GM12878 (cell line): ENCODE data around the gene NLGN1. TPM values are rescaled to one million over a fixed set of nuclear protein-coding genes. Genes with fewer than 3 reads are reported as not detected.

Source experiments
- ATAC-seq: fragments of 200-7000 bp; cut with Tn5 transposase; 3 replicates; pipeline ENCODE4 v1.9.1; 2020; ENCODE audit warnings: mild to moderate bottlenecking, moderate library complexity
- BruUV-seq: library from RNA; stranded (reverse); fragments of 400-500 nt; replicated peaks from 2 replicates; lab custom pipeline; 2021; lab: Mats Ljungman, UMichigan
- CTCF ChIA-PET: fragments of 300-600 bp; sonication (Branson Sonifier 250); formaldehyde crosslinking; extraction: SDS; loops from one replicate; lab custom pipeline; 2021; ENCODE audit warnings: inconsistent platforms; lab: Yijun Ruan, JAX
- POLR2A ChIA-PET: fragments of 350-600 bp; formaldehyde crosslinking; extraction: SDS; loops from one replicate; lab custom pipeline; 2021; ENCODE audit warnings: inconsistent platforms; lab: Charles Lee
- RAD21 ChIA-PET: fragments of 300-600 bp; sonication (Branson Sonifier 250); formaldehyde crosslinking; loops from one replicate; lab custom pipeline; 2023; ENCODE audit warnings: antibody characterized with exemption; ENCODE audit not compliant: unreplicated experiment; lab: Charles Lee
- SMC1A ChIA-PET: fragments of 300-600 bp; sonication (Branson Sonifier 250); formaldehyde crosslinking; loops from one replicate; lab custom pipeline; 2023; ENCODE audit not compliant: unreplicated experiment, uncharacterized antibody; lab: Charles Lee
- DNase-seq: peaks from one replicate; pipeline ENCODE4 v3.0.0-alpha.2; 2011; ENCODE audit warnings: low read depth, low spot score
- FAIRE-seq: peaks from 3 replicates; lab custom pipeline; 2011; peaks lifted over from hg19 to GRCh38; lab: Jason Lieb, UNC
- H2AFZ ChIP-seq: 2 replicates; pipeline ENCODE4 v1.6.0; 2011; ENCODE audit warnings: low read depth, low read length, control low read depth; ENCODE audit not compliant: control insufficient read depth
- H3K27ac ChIP-seq: 2 replicates; pipeline ENCODE4 v1.5.1; 2011; ENCODE audit warnings: control low read depth; ENCODE audit not compliant: control insufficient read depth, insufficient read depth
- H3K27me3 ChIP-seq, 2 experiments: replicated peaks in 1 of 2; 2 replicates each; pipeline versions ENCODE4 v1.6.0 to v1.6.1; 2011; ENCODE audit warnings: low read length in 1 of 2; ENCODE audit not compliant: control insufficient read depth in 2 of 2, insufficient read depth in 2 of 2
- H3K36me3 ChIP-seq, 2 experiments: 2 replicates each; pipeline ENCODE4 v1.5.1; 2011; ENCODE audit warnings: low read length in 1 of 2; ENCODE audit not compliant: control insufficient read depth in 2 of 2, insufficient read depth in 2 of 2
- H3K4me1 ChIP-seq: 2 replicates; pipeline ENCODE4 v1.6.1; 2011; ENCODE audit warnings: mild to moderate bottlenecking, low read length, moderate library complexity, mixed read lengths; ENCODE audit not compliant: control insufficient read depth, insufficient read depth
- H3K4me2 ChIP-seq: 2 replicates; pipeline ENCODE4 v1.6.0; 2011; ENCODE audit warnings: control low read depth; ENCODE audit not compliant: control insufficient read depth, insufficient read depth
- H3K4me3 ChIP-seq: fragments of 200-600 bp; sonication (generic); 2 replicates; pipeline ENCODE4 v1.5.1; 2016
- H3K79me2 ChIP-seq: 2 replicates; pipeline ENCODE4 v1.6.0; 2011; ENCODE audit warnings: low read length; ENCODE audit not compliant: control insufficient read depth, insufficient read depth
- H3K9ac ChIP-seq: 2 replicates; pipeline ENCODE4 v1.8.0; 2011; ENCODE audit warnings: low read length, control low read depth, mixed read lengths; ENCODE audit not compliant: control insufficient read depth, insufficient read depth
- H3K9me3 ChIP-seq: replicated peaks from 3 replicates; pipeline ENCODE4 v1.5.1; 2011; ENCODE audit warnings: mild to moderate bottlenecking, low read length; ENCODE audit not compliant: control insufficient read depth, insufficient read depth
- H4K20me1 ChIP-seq: 2 replicates; pipeline ENCODE4 v1.6.0; 2011; ENCODE audit not compliant: control insufficient read depth, insufficient read depth
- ATF3 ChIP-seq: IDR thresholded peaks from 2 replicates; pipeline ENCODE4 v1.6.1; 2011; ENCODE audit warnings: low read depth, mild to moderate bottlenecking, low read length, moderate library complexity, borderline replicate concordance; ENCODE audit errors: extremely low read depth
- ATF7 ChIP-seq: fragments of 450-650 bp; IDR thresholded peaks from 2 replicates; pipeline ENCODE4 v1.6.1; 2016; ENCODE audit warnings: low read depth, mild to moderate bottlenecking
- BCL11A ChIP-seq: IDR thresholded peaks from 2 replicates; pipeline ENCODE4 v1.6.1; 2011; ENCODE audit warnings: low read depth, low read length
- BCLAF1 ChIP-seq: fragments of 450-650 bp; IDR thresholded peaks from 2 replicates; pipeline ENCODE4 v1.6.1; 2017; ENCODE audit warnings: antibody characterized with exemption, mild to moderate bottlenecking, moderate library complexity
- CBX5 ChIP-seq: sonication (generic); IDR thresholded peaks from 2 replicates; pipeline ENCODE4 v1.6.1; 2016; ENCODE audit warnings: low read depth, moderate library complexity, mild to moderate bottlenecking, inconsistent platforms
- CTCF ChIP-seq, 3 experiments: IDR thresholded peaks in 2 of 3; conservative IDR thresholded peaks in 1 of 3; 2 replicates each; pipeline ENCODE4 v1.5.1; 2011; ENCODE audit warnings: low read depth in 3 of 3, low read length in 3 of 3, mild to moderate bottlenecking in 3 of 3, control low read depth in 2 of 3, moderate library complexity in 2 of 3, inconsistent platforms in 1 of 3, mixed read lengths in 1 of 3; ENCODE audit not compliant: control insufficient read depth in 2 of 3, insufficient read depth in 1 of 3; ENCODE audit errors: extremely low read depth in 1 of 3
- EGR1 ChIP-seq, 2 experiments: IDR thresholded peaks; 1 replicate in 1 of 2; 2 replicates in 1 of 2; pipeline ENCODE4 v1.6.1; 2011 to 2012; ENCODE audit warnings: low read depth in 2 of 2, low read length in 2 of 2, borderline replicate concordance in 1 of 2, mild to moderate bottlenecking in 1 of 2, moderate library complexity in 1 of 2
- ESRRA ChIP-seq: IDR thresholded peaks from 2 replicates; pipeline ENCODE4 v1.6.1; 2012; ENCODE audit warnings: mild to moderate bottlenecking, low read length, improper control_type of control experiment
- GABPA ChIP-seq: IDR thresholded peaks from 2 replicates; pipeline ENCODE4 v1.6.1; 2014; ENCODE audit warnings: antibody characterized with exemption, low read depth, mild to moderate bottlenecking, inconsistent platforms
- HCFC1 ChIP-seq: fragments of 150-350 bp; IDR thresholded peaks from 2 replicates; pipeline ENCODE4 v1.6.1; 2014; ENCODE audit warnings: low read length
- HDAC2 ChIP-seq: fragments of 200-600 bp; sonication (generic); IDR thresholded peaks from 2 replicates; pipeline ENCODE4 v1.6.1; 2017
- HDAC6 ChIP-seq: fragments of 200-600 bp; sonication (generic); IDR thresholded peaks from one replicate; pipeline ENCODE4 v1.8.0; 2017; ENCODE audit warnings: antibody characterized with exemption; ENCODE audit not compliant: unreplicated experiment
- IKZF2 ChIP-seq, 2 experiments: fragments of 450-650 bp; IDR thresholded peaks; 2 replicates each; pipeline ENCODE4 v1.6.1; 2017; ENCODE audit warnings: mild to moderate bottlenecking in 2 of 2, moderate library complexity in 2 of 2
- MYB ChIP-seq: fragments of 150-350 bp; IDR thresholded peaks from 2 replicates; pipeline ENCODE4 v1.6.1; 2014; ENCODE audit warnings: mild to moderate bottlenecking, low read depth, low read length, borderline replicate concordance
- NFIC ChIP-seq: IDR thresholded peaks from 2 replicates; pipeline ENCODE4 v1.6.1; 2012; ENCODE audit warnings: low read depth, mild to moderate bottlenecking, inconsistent platforms, low read length, moderate library complexity
- NR2C2 ChIP-seq: IDR thresholded peaks from 2 replicates; pipeline ENCODE4 v1.6.1; 2011; ENCODE audit warnings: borderline replicate concordance, low read depth; ENCODE audit not compliant: control insufficient read depth, insufficient read length
- PML ChIP-seq: IDR thresholded peaks from 2 replicates; pipeline ENCODE4 v1.6.1; 2012; ENCODE audit warnings: low read length, inconsistent platforms
- POLR2AphosphoS2 ChIP-seq: IDR thresholded peaks from 2 replicates; pipeline ENCODE4 v1.6.1; 2011; ENCODE audit warnings: low read depth, mild to moderate bottlenecking, low read length, improper control_type of control experiment, moderate library complexity
- POLR2AphosphoS5 ChIP-seq: IDR thresholded peaks from 2 replicates; pipeline ENCODE4 v1.6.1; 2011; ENCODE audit warnings: mild to moderate bottlenecking, low read length, inconsistent platforms
- ZNF622 ChIP-seq: fragments of 450-650 bp; IDR thresholded peaks from 2 replicates; pipeline ENCODE4 v1.6.1; 2017; ENCODE audit warnings: mild to moderate bottlenecking, inconsistent platforms
- ZSCAN29 ChIP-seq: fragments of 450-650 bp; IDR thresholded peaks from 2 replicates; pipeline ENCODE4 v1.6.1; 2017; ENCODE audit warnings: mild to moderate bottlenecking, moderate library complexity
- WGBS: methylation state at CpG from one replicate; pipeline ENCODE4 v1.1.6; 2016; ENCODE audit warnings: low lambda C conversion rate; ENCODE audit not compliant: insufficient replicate concordance, insufficient coverage; ENCODE audit errors: missing lambda C conversion rate; 5-methylcytosine and 5-hydroxymethylcytosine counted together
- in situ Hi-C: fragments of 300-500 bp; cut with MboI; formaldehyde crosslinking; loops from 9 replicates; pipeline ENCODE4 v1.14.3; 2018; ENCODE audit warnings: mixed read lengths
- intact Hi-C: fragments of 100-400 bp; cut with micrococcal nuclease; formaldehyde crosslinking; loops from one replicate; pipeline ENCODE4 v1.14.2; 2022; ENCODE audit not compliant: unreplicated experiment
- polyA plus RNA-seq, 11 experiments: library from polyadenylated mRNA; depleted of rRNA in 4 of 11; unstranded in 6 of 11; stranded (reverse) in 5 of 11; fragments of >200 nt; fragmentation: Nextera tagmentation in 4 of 11; fragmentation: Illumina TruSeq in 1 of 11; extraction: Ambion mirVana in 4 of 11; extraction: Trizol in 1 of 11; gene quantifications; 1 replicate in 1 of 11; 2 replicates in 10 of 11; pipeline versions ENCODE4 v1.2.1 to v1.2.3, GENCODE V29; 2011 to 2016; ENCODE audit warnings: inconsistent platforms in 2 of 11, missing spikeins in 2 of 11, low read depth in 1 of 11
- total RNA-seq, 4 experiments: library from RNA; depleted of rRNA in 3 of 4; stranded (reverse); fragments of >200 nt in 3 of 4; fragmentation: Illumina TruSeq in 1 of 4; extraction: Trizol in 1 of 4; gene quantifications; 2 replicates each; pipeline versions ENCODE4 v1.2.1 to v1.2.3, GENCODE V29; 2013 to 2021

The NLGN1 gene
- total and polyA plus RNA-seq, 10 of the 15 experiments (the other 5 are each of a cell fraction or from before 2014, with no cell fraction given) = not detected

- TF ChIP-seq BCLAF1 (no peak), ATF3 (no peak), ZNF622 (no peak), CBX5 (no peak), BCL11A (no peak), CTCF (IDR thresholded peaks at IDR 0.05 in 2 of 3, conservative IDR thresholded peaks at IDR 0.05 in 1 of 3; ENCODE audit: control insufficient read depth in 2 of 3, extremely low read depth in 1 of 3, insufficient read depth in 1 of 3, low read depth in 3 of 3, low read length in 3 of 3) (no peak)
Measured at GRCh38 chr3:173839859-173840258, 442.3 kb downstream of the NLGN1 start (continued).

- CTCF ChIA-PET = no interaction called here
- no peak for TF ChIP-seq GABPA
- no peak for TF ChIP-seq ZSCAN29
- TF ChIP-seq NFIC = no peak
- TF ChIP-seq HCFC1 = no peak
- no peak for TF ChIP-seq ESRRA
- no peak for TF ChIP-seq PML
- no peak for TF ChIP-seq IKZF2 (IDR thresholded peaks at IDR 0.05)
- TF ChIP-seq POLR2AphosphoS2 = no peak
- TF ChIP-seq HDAC6 = no peak
- TF ChIP-seq POLR2AphosphoS5 = no peak
- TF ChIP-seq EGR1 (IDR thresholded peaks at IDR 0.05; ENCODE audit: borderline replicate concordance in 1 of 2, low read depth in 2 of 2, low read length in 2 of 2) = no peak
- no peak for TF ChIP-seq NR2C2
- no peak for TF ChIP-seq ATF7
- no peak for TF ChIP-seq ZNF622
- no peak for TF ChIP-seq MYB
- TF ChIP-seq HDAC2 = no peak
Measured at GRCh38 chr3:173841334-173841733, 443.8 kb downstream of the NLGN1 start.

More at GRCh38 chr3:173841334-173841733, 443.8 kb downstream of the NLGN1 start:
- DNase-seq (no peak), ATAC-seq (no peak), FAIRE-seq (no peak)
- no peak overlapping the region for H3K27ac ChIP-seq
- H3K9me3 ChIP-seq = no peaks in the 10 kb centered on the region
- no peaks in the 10 kb centered on the region for H3K4me1 ChIP-seq
- SMC1A ChIA-PET = no interaction called here
- in situ Hi-C loops (no loop called here), intact Hi-C loops (no loop called here)
- no TSS peak for BruUV-seq
- no peaks in the 10 kb centered on the region for H3K79me2 ChIP-seq
- POLR2A ChIA-PET = no interaction called here
- no peaks in the 10 kb centered on the region for H3K27me3 ChIP-seq
- H3K9ac ChIP-seq = no peak overlapping the region
- WGBS = 0% methylated on average over 1 of the region's 1 CpG
- RAD21 ChIA-PET = no interaction called here
- H3K4me2 ChIP-seq = no peak overlapping the region
- H2AFZ ChIP-seq = no peak overlapping the region
- no peak overlapping the region for H3K4me3 ChIP-seq
- H4K20me1 ChIP-seq = no peaks in the 10 kb centered on the region
- H3K36me3 ChIP-seq = no peaks in the 10 kb centered on the region
